ENCODE measurements around the gene OR52E4.

OR52E4 gene

DNA sequence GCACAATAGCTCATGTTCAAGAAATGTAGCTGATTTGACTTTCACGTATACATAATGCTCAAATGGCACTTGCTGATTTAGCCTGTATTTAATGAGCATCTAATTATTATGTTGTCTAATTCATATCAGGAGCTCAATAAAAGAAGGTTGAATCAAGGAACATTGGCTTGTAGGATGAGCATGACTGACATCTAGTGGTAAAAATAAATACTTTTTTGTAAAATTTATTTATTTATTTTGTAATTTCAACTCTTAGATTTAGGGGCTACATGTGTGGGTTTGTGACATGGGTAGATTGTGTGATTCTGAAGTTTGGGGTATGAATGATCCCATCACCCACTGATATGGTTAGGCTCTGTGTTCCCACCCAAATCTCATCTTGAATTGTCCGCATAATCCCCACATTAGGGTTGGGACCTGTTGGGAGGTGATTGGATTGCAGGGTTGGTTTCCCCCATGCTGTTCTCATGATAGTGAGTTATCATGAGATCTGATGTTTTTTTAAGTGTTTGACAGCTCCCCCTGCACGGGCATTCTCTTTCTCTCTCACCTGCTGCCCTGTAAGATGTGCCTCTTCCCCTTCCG lies 10.9 kb downstream of the OR52E4 start:
- H3K4me3 ChIP-seq (ENCODE audit: low read depth, low read length) = no peak overlapping the region
- no peak for DNase-seq (ENCODE audit: low read depth)
- TF ChIP-seq, protein P1, sequence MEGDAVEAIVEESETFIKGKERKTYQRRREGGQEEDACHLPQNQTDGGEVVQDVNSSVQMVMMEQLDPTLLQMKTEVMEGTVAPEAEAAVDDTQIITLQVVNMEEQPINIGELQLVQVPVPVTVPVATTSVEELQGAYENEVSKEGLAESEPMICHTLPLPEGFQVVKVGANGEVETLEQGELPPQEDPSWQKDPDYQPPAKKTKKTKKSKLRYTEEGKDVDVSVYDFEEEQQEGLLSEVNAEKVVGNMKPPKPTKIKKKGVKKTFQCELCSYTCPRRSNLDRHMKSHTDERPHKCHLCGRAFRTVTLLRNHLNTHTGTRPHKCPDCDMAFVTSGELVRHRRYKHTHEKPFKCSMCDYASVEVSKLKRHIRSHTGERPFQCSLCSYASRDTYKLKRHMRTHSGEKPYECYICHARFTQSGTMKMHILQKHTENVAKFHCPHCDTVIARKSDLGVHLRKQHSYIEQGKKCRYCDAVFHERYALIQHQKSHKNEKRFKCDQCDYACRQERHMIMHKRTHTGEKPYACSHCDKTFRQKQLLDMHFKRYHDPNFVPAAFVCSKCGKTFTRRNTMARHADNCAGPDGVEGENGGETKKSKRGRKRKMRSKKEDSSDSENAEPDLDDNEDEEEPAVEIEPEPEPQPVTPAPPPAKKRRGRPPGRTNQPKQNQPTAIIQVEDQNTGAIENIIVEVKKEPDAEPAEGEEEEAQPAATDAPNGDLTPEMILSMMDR (IDR thresholded peaks at IDR 0.05; ENCODE audit: low read depth, low read length, missing control alignments) = peak; percentile 27

DNA sequence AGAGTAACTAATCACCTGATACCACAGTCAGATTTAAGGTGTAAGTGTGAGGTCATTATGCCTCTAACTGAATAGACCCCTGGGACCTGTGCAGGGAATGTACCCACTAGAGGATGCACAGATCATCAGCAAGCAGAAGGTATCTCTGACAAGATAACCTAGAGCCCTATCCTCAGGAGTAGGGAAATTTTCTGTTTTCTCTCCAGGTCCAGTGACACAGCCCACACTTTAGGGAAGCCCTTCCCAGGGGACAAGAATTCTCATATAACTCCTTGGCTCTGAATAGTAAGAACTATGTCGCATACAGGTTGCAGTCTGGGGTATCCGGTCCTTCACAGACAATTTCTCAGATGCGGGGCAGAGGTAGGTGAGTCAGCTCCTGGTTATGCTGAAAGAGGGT lies 12.5 kb downstream of the OR52E4 start, which contains the start of gene OR52E5:
Gene OR52E5 (plus strand): TSS at position 301 of the 400 bp plus-strand sequence. CDS start 7,569 bp downstream, outside the sequence.
- no peak within 1 kb of the TSS for H3K4me3 ChIP-seq (ENCODE audit: low read depth, low read length)
- no peak for DNase-seq (ENCODE audit: low read depth)
- TF ChIP-seq, protein P1 (IDR thresholded peaks at IDR 0.05; ENCODE audit: low read depth, low read length, missing control alignments) = no peak

- no peak overlapping the region for H3K4me3 ChIP-seq (ENCODE audit: low read depth, low read length)
- no peak for DNase-seq (ENCODE audit: low read depth)
- TF ChIP-seq, protein P1 (IDR thresholded peaks at IDR 0.05; ENCODE audit: low read depth, low read length, missing control alignments) = no peak
These were observed 19.1 kb downstream of the OR52E4 start for GRCh38 chr11:5899534-5899933.

DNA sequence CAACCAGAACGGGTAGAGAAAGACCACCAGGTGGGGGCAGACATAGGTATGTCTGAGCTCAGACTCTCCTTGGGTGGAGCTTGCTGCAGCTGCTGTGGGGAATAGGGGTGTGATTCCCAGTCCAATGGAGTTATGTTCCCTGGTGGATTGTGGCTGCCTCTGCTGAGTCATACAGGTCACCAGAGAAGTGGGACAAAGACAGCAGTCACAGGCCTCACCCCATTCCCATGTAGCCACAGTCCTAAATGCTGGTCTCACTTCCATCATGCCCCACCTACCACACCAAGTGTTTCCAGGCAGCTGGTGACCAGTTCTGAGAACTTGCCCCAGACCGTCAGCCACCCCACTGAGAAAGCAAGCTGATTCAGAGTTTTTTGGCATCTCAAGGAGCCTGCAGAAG lies 30.1 kb downstream of the OR52E4 start:
- DNase-seq (ENCODE audit: low read depth) = no peak
- TF ChIP-seq, protein P1 (IDR thresholded peaks at IDR 0.05; ENCODE audit: low read depth, low read length, missing control alignments) = no peak
- H3K4me3 ChIP-seq (ENCODE audit: low read depth, low read length) = no peak overlapping the region

DNA sequence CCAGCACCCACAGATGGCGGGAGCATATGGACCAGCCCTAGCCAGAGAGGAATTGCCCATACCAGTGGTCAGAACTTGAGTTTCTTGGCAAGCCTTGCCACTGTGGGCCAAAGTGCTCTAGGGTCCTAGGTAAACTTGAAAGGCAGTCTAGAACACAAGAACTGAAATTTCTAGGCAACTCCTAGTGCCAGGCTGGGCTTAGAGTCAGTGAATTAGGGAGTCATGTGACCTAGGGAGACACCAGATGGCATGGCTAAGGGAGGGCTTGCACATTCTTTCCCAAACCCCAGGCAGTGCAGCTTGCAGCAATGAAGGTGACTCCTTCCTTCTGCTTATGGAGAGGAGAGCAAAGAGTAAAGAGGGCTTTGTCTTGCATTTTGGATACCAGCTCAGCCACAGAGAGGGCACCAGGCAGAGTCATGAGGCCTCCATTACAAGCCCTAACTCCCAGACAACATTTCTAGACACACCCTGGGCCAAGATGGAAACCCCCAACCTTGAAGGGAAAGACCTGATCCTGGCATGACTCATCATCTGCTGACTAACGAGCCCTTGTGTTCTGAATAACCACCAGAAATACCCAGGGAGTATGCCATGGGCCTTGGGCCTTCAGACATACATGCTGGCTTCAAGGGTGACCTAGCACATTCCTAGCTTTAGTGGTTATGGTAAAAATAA lies 42.5 kb downstream of the OR52E4 start:
- TF ChIP-seq, protein P1 (IDR thresholded peaks at IDR 0.05; ENCODE audit: low read depth, low read length, missing control alignments) = no peak
- H3K4me3 ChIP-seq (ENCODE audit: low read depth, low read length) = no peak overlapping the region
- DNase-seq (ENCODE audit: low read depth) = peak; percentile 25

- TF ChIP-seq, protein P1 (IDR thresholded peaks at IDR 0.05; ENCODE audit: low read depth, low read length, missing control alignments) = no peak
- H3K4me3 ChIP-seq (ENCODE audit: low read depth, low read length) = no peak overlapping the region
These were observed 43.0 kb downstream of the OR52E4 start for GRCh38 chr11:5923427-5923776.

DNA sequence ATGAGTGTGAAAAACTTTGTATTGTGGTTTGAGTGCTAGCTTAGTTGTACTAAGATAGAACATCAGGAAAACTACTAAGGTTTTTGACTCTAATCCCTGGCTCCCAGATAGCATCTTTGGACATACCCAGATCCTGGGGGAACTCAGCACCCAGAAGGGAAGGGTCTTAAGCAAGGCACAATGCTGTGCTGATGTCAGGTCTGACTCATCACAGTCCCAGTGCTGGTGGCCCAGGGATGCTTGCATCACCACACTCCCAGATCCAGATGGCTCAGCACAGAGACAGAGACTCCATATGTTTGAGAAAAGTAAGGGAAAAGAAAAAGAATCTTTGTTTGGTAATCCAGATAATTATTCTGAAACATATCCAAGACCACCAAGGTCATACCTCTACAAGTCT lies 43.4 kb downstream of the OR52E4 start:
- DNase-seq (ENCODE audit: low read depth) = no peak
- TF ChIP-seq, protein P1 (IDR thresholded peaks at IDR 0.05; ENCODE audit: low read depth, low read length, missing control alignments) = no peak
- no peak overlapping the region for H3K4me3 ChIP-seq (ENCODE audit: low read depth, low read length)

More at GRCh38 chr11:5923427-5923776, 43.0 kb downstream of the OR52E4 start:
- no peak for DNase-seq (ENCODE audit: low read depth)
